Measurements from ENCODE around the gene ABCB9. TPM values are rescaled to one million over a fixed set of nuclear protein-coding genes. Genes with fewer than 3 reads are reported as not detected.

ABCB9 gene
- total and polyA plus RNA-seq, 2 donors (not counting 1 experiment from before 2014, with no cell fraction given), result 2.1 to 3.7 TPM

DNA sequence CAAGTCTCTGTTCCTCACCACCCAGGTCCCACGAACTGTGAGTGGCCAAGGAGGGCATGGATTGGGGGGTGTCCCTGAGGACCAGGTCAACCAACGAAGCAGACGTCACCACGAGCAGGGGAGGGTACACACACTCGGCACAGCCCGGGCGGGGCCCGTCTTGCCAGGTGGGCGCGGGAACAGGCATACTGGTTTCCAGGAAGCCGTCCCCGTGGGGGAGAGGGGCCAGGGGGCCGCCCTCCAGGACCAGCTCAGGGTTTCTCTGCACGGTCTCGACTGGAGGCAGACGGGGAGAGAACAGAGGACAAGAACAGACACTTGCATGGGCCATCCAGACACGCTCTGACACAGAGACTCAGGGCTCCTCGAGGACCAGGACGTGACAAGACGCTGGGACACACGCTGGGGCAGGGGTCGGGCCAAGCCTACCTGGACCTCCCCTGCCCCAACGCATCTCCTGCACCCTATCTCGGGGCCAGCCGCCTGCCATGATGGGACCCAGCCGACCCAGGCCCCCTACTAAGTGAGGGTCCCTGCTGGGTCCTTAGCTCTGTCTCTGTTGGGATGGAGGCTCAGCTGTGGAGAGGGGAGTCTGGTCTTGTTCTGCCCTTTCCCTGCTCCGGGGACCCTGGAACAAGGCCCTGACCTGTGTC lies 25.5 kb upstream of the ABCB9 start:
- Histone ChIP-seq H4K20me1 (ENCODE audit: control insufficient read depth, insufficient read depth, low read length, poor library complexity, severe bottlenecking) (no peaks in the 10 kb centered on the region), H3K27ac (ENCODE audit: low read length in 2 of 2) (no peak overlapping the region), H2AFZ (ENCODE audit: insufficient read depth, low read depth, low read length, poor library complexity, severe bottlenecking) (no peak overlapping the region), H3K9me3 (ENCODE audit: control extremely low read depth in 1 of 3, control insufficient read depth in 2 of 3, insufficient read depth in 1 of 3, low read length in 2 of 3) (no peaks in the 10 kb centered on the region), H3K36me3 (replicated peaks in 1 of 2; ENCODE audit: control extremely low read depth in 1 of 2, control insufficient read depth in 1 of 2, extremely low read depth in 1 of 2, insufficient read depth in 2 of 2, low read length in 1 of 2) (no peaks in the 10 kb centered on the region), H3K79me2 (ENCODE audit: control insufficient read depth, insufficient read depth, low read length) (no peaks in the 10 kb centered on the region), H3K9ac (ENCODE audit: low read length) (no peak overlapping the region), H3K4me3 (ENCODE audit: control extremely low read depth in 1 of 5, extremely low read depth in 1 of 5, insufficient read depth in 1 of 5, low read depth in 2 of 5, low read length in 4 of 5) (no peak overlapping the region), H3K4me2 (replicated peaks; ENCODE audit: low read depth, low read length, poor library complexity, severe bottlenecking) (no peak overlapping the region), H3K27me3 (replicated peaks in 1 of 4; ENCODE audit: control extremely low read depth in 1 of 4, control insufficient read depth in 3 of 4, insufficient read depth in 4 of 4, low read length in 3 of 4) (no peaks in the 10 kb centered on the region), H3K4me1 (ENCODE audit: control insufficient read depth in 2 of 2, insufficient read depth in 2 of 2, low read length in 2 of 2) (no peaks in the 10 kb centered on the region)
- POLR2A ChIA-PET, result no interaction called here
- CTCF ChIA-PET, result no interaction called here
- WGBS (ENCODE audit: insufficient coverage), result 89% methylated on average over 26 of the region's 27 CpGs
- Mint-ChIP-seq H3K4me1 (peaks cover 2% of the 10 kb centered on the region), H3K27me3 (no peaks in the 10 kb centered on the region), H3K9me3 (ENCODE audit: insufficient read depth) (no peaks in the 10 kb centered on the region), H3K4me3 (no peak overlapping the region), H3K27ac (no peak overlapping the region)
- ATAC-seq (ENCODE audit: low read depth), result no peak
- no peak for TF ChIP-seq EZH2 (IDR thresholded peaks at IDR 0.05; ENCODE audit: borderline replicate concordance, insufficient read depth, low read depth, low read length, poor library complexity, severe bottlenecking)
- TF ChIP-seq CTCF (IDR thresholded peaks at IDR 0.05), result no peak
- intact Hi-C loops (cut with micrococcal nuclease), result no loop called here
- no peak for DNase-seq

- no peaks in the 10 kb centered on the region for H3K9me3 Mint-ChIP-seq (ENCODE audit: insufficient read depth)
- DNase-seq (no peak), ATAC-seq (ENCODE audit: low read depth) (no peak)
- no peak overlapping the region for H3K27ac ChIP-seq (ENCODE audit: low read length in 2 of 2)
- no peak overlapping the region for H2AFZ ChIP-seq (ENCODE audit: insufficient read depth, low read depth, low read length, poor library complexity, severe bottlenecking)
- H3K9me3 ChIP-seq (ENCODE audit: control extremely low read depth in 1 of 3, control insufficient read depth in 2 of 3, insufficient read depth in 1 of 3, low read length in 2 of 3), result no peaks in the 10 kb centered on the region
- CTCF ChIA-PET, result no interaction called here
- POLR2A ChIA-PET, result no interaction called here
- 90% methylated on average over 13 of the region's 13 CpGs for WGBS (ENCODE audit: insufficient coverage)
- H3K4me3 ChIP-seq (ENCODE audit: control extremely low read depth in 1 of 5, extremely low read depth in 1 of 5, insufficient read depth in 1 of 5, low read depth in 2 of 5, low read length in 4 of 5), result no peak overlapping the region
- H3K36me3 ChIP-seq (replicated peaks in 1 of 2; ENCODE audit: control extremely low read depth in 1 of 2, control insufficient read depth in 1 of 2, extremely low read depth in 1 of 2, insufficient read depth in 2 of 2, low read length in 1 of 2), result no peaks in the 10 kb centered on the region
- no peaks in the 10 kb centered on the region for H3K27me3 ChIP-seq (replicated peaks in 1 of 4; ENCODE audit: control extremely low read depth in 1 of 4, control insufficient read depth in 3 of 4, insufficient read depth in 4 of 4, low read length in 3 of 4)
- H3K4me3 Mint-ChIP-seq, result no peak overlapping the region
- no peak overlapping the region for H3K9ac ChIP-seq (ENCODE audit: low read length)
- H3K4me1 Mint-ChIP-seq, result peaks cover 2% of the 10 kb centered on the region
- TF ChIP-seq CTCF (IDR thresholded peaks at IDR 0.05) (no peak), EZH2 (IDR thresholded peaks at IDR 0.05; ENCODE audit: borderline replicate concordance, insufficient read depth, low read depth, low read length, poor library complexity, severe bottlenecking) (no peak)
- no peaks in the 10 kb centered on the region for H3K79me2 ChIP-seq (ENCODE audit: control insufficient read depth, insufficient read depth, low read length)
- no peak overlapping the region for H3K27ac Mint-ChIP-seq
- no peaks in the 10 kb centered on the region for H3K27me3 Mint-ChIP-seq
- H4K20me1 ChIP-seq (ENCODE audit: control insufficient read depth, insufficient read depth, low read length, poor library complexity, severe bottlenecking), result no peaks in the 10 kb centered on the region
- no peak overlapping the region for H3K4me2 ChIP-seq (replicated peaks; ENCODE audit: low read depth, low read length, poor library complexity, severe bottlenecking)
- no peaks in the 10 kb centered on the region for H3K4me1 ChIP-seq (ENCODE audit: control insufficient read depth in 2 of 2, insufficient read depth in 2 of 2, low read length in 2 of 2)
- intact Hi-C loops (cut with micrococcal nuclease), result no loop called here
These were observed 24.8 kb upstream of the ABCB9 start for GRCh38 chr12:122990961-122991622.

Data from B cell (primary cell).